HepG2 (cell line): ENCODE data around the gene HNRNPF.

ENCODE experiments used
- ELF3 ChIP-seq: IDR thresholded peaks from 2 replicates; pipeline ENCODE4 v1.6.1; 2016; ENCODE audit warnings: missing genetic modification reagents, missing compliant biosample characterization
- GABPA ChIP-seq, 2 experiments: IDR thresholded peaks; 2 replicates each; pipeline ENCODE4 v1.6.1; 2011 to 2016; ENCODE audit warnings: low read depth in 2 of 2, low read length in 1 of 2, missing biosample characterization in 1 of 2, missing genetic modification characterization in 1 of 2
- KDM2A ChIP-seq: sonication (generic); formaldehyde crosslinking; IDR thresholded peaks from 2 replicates; pipeline ENCODE4 v1.4.0; 2020; ENCODE audit warnings: low read depth, missing genetic modification reagents, borderline replicate concordance
- NBN ChIP-seq: fragments of 450-650 bp; conservative IDR thresholded peaks from 2 replicates; pipeline ENCODE4 v1.6.1; 2017
- POLR2A ChIP-seq, 2 experiments: IDR thresholded peaks; 2 replicates each; pipeline ENCODE4 v1.6.1; 2011; ENCODE audit warnings: low read depth in 2 of 2, low read length in 2 of 2, mild to moderate bottlenecking in 1 of 2, moderate library complexity in 1 of 2; ENCODE audit not compliant: insufficient read depth in 1 of 2
- PTBP1 ChIP-seq: fragments of 200-400 bp; formaldehyde crosslinking; IDR thresholded peaks from 2 replicates; pipeline ENCODE4 v1.6.1; 2018; ENCODE audit warnings: low read length, low read depth; ENCODE audit not compliant: poor library complexity, severe bottlenecking
- SALL2 ChIP-seq: sonication (generic); formaldehyde crosslinking; IDR thresholded peaks from 2 replicates; pipeline ENCODE4 v1.8.1; 2023; ENCODE audit warnings: mild to moderate bottlenecking, missing genetic modification reagents, inconsistent platforms
- TOE1 ChIP-seq: sonication (generic); formaldehyde crosslinking; IDR thresholded peaks from 2 replicates; pipeline ENCODE4 v1.4.0; 2020; ENCODE audit warnings: mild to moderate bottlenecking, missing genetic modification reagents
- YY1 ChIP-seq: IDR thresholded peaks from 2 replicates; pipeline ENCODE4 v1.6.1; 2011; ENCODE audit warnings: low read length, low read depth, moderate library complexity, mild to moderate bottlenecking; ENCODE audit not compliant: insufficient read depth, insufficient replicate concordance
- ZNF17 ChIP-seq: sonication (generic); formaldehyde crosslinking; IDR thresholded peaks from 2 replicates; pipeline ENCODE4 v1.5.0; 2020; ENCODE audit warnings: mild to moderate bottlenecking, missing genetic modification reagents
- ZNF335 ChIP-seq: sonication (generic); formaldehyde crosslinking; IDR thresholded peaks from 2 replicates; pipeline ENCODE4 v1.4.0; 2020; ENCODE audit warnings: missing genetic modification reagents
- ZZZ3 ChIP-seq: sonication (generic); formaldehyde crosslinking; IDR thresholded peaks from 2 replicates; pipeline ENCODE4 v1.4.0; 2020; ENCODE audit warnings: missing genetic modification reagents, mild to moderate bottlenecking, borderline replicate concordance

DNA sequence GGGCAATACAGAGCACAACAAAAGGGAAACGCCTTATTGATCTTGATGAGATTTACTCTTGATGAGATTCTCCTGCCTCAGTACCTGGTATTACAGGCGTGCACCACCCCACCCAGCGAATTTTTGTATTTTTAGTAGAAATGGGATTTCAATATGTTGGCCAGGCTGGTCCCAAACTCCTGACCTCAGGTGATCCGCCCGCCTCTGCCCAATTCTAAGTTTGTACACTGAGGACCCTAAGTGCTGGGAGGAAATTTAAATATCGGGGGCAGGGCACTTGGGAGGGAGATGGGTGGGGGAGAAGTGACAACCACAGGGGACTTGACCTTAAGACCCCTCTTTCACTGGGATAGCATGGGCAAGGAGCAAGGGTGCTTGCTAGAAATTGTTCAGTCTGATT, 14.1 kb downstream of the HNRNPF start:
- TF ChIP-seq ELF3 (CRISPR knock-in tag) (no peak), ZZZ3 (no peak), SALL2 (CRISPR knock-in tag) (no peak), KDM2A (CRISPR knock-in tag) (no peak), ZNF17 (CRISPR knock-in tag) (no peak), TOE1 (CRISPR knock-in tag) (no peak), GABPA (IDR thresholded peaks at IDR 0.05; ENCODE audit: low read depth, low read length) (no peak), GABPA (CRISPR knock-in tag; IDR thresholded peaks at IDR 0.05; ENCODE audit: low read depth) (no peak), POLR2A (IDR thresholded peaks at IDR 0.05; ENCODE audit: insufficient read depth in 1 of 2, low read depth in 2 of 2, low read length in 2 of 2) (no peak), NBN (no peak), PTBP1 (no peak), ZNF335 (CRISPR knock-in tag) (no peak), YY1 (no peak)
